Peyer's patch (tissue), 4 donors: ENCODE data around the gene EEFSEC. TPM values are rescaled to one million over a fixed set of nuclear protein-coding genes. Genes with fewer than 3 reads are reported as not detected.

Source experiments
- DNase-seq, 3 donors: peaks; one replicate each; pipeline ENCODE4 v3.0.0-alpha.2; 2017 to 2019
- H3K27ac ChIP-seq, 4 donors: fragments of 200-600 bp; sonication (generic); one replicate each; pipeline ENCODE4 v1.5.1; 2016 to 2019
- H3K27me3 ChIP-seq, 2 donors: fragments of 200-600 bp; sonication (generic); one replicate each; pipeline ENCODE4 v1.5.1; 2019
- H3K36me3 ChIP-seq, 3 donors: fragments of 200-600 bp; sonication (generic); one replicate each; pipeline ENCODE4 v1.5.1; 2016 to 2019
- H3K4me1 ChIP-seq, 4 donors: fragments of 200-600 bp; sonication (generic); one replicate each; pipeline ENCODE4 v1.5.1; 2016 to 2019
- H3K4me3 ChIP-seq, 4 donors: fragments of 200-600 bp; sonication (generic); 1 replicate in 3 of 4; 2 replicates in 1 of 4; pipeline ENCODE4 v1.5.1; 2016 to 2019; ENCODE audit warnings: mild to moderate bottlenecking in 1 of 4
- H3K9me3 ChIP-seq, 4 donors: fragments of 200-600 bp; sonication (generic); one replicate each; pipeline ENCODE4 v1.5.1; 2016 to 2019; ENCODE audit warnings: mild to moderate bottlenecking in 1 of 4
- POLR2A ChIP-seq, 2 donors: fragments of 450-650 bp; IDR thresholded peaks; one replicate each; pipeline ENCODE4 v1.5.1; 2017; ENCODE audit warnings: antibody characterized with exemption in 2 of 2, mild to moderate bottlenecking in 2 of 2, moderate library complexity in 2 of 2
- total RNA-seq, 4 donors: library from RNA; depleted of rRNA; stranded (reverse); fragments of >200 nt; gene quantifications; one replicate each; pipeline ENCODE4 v1.1.0, GENCODE V29; 2016
- TF ChIP-seq, protein P1 (sequence below), 6 experiments: fragments of 450-650 bp in 4 of 6; fragments of 200-600 bp in 2 of 6; sonication (generic) in 1 of 6; IDR thresholded peaks; one replicate each; pipeline ENCODE4 v1.5.1; 2017 to 2019; ENCODE audit warnings: antibody characterized with exemption in 6 of 6, mild to moderate bottlenecking in 3 of 6, moderate library complexity in 1 of 6

Gene EEFSEC
- total RNA-seq, 4 donors from 2014 or later = 11.7 to 50.3 (median 19.6) TPM

DNA sequence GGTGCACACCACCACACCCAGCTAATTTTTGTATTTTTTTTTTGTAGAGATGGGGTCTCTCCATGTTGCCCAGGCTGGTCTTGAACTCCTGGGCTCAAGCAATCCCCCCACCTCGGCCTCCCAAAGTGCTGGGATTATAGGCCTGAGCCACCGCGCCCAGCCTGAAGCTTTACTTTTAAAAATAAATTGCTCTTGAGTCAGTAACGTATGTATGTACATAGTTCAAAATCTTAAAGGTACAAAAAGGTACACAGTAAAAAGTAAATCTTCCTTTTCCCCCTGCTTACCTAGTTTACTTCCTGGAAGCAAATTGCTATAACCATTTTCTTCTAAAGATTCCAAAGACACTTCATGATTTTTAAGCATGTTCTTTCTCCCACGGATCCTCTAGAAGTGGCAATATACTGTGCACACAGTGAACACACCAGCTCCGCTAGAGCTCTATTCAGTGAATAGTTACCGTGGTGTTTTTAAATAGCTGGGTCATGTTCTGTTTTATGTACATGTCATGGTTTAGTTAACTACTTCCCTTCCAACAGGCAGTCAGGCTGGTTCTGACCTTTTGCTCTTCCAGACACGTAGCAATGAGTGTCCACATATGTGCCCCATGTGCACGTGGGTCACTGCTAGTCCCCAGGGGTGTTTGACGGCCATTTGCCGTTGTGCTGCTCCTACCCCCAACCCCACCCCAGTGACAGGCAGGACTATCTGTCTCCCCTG lies 82.1 kb downstream of the EEFSEC start:
- Histone ChIP-seq H3K9me3 (no peaks in the 10 kb centered on the region), H3K4me3 (no peak overlapping the region), H3K27ac (no peak overlapping the region), H3K4me1 (no peaks in the 10 kb centered on the region), H3K36me3 (no peaks in the 10 kb centered on the region), H3K27me3 (no peaks in the 10 kb centered on the region)
- no peak for DNase-seq
- TF ChIP-seq, protein P1, sequence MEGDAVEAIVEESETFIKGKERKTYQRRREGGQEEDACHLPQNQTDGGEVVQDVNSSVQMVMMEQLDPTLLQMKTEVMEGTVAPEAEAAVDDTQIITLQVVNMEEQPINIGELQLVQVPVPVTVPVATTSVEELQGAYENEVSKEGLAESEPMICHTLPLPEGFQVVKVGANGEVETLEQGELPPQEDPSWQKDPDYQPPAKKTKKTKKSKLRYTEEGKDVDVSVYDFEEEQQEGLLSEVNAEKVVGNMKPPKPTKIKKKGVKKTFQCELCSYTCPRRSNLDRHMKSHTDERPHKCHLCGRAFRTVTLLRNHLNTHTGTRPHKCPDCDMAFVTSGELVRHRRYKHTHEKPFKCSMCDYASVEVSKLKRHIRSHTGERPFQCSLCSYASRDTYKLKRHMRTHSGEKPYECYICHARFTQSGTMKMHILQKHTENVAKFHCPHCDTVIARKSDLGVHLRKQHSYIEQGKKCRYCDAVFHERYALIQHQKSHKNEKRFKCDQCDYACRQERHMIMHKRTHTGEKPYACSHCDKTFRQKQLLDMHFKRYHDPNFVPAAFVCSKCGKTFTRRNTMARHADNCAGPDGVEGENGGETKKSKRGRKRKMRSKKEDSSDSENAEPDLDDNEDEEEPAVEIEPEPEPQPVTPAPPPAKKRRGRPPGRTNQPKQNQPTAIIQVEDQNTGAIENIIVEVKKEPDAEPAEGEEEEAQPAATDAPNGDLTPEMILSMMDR (IDR thresholded peaks at IDR 0.05) = no peak
- TF ChIP-seq POLR2A (IDR thresholded peaks at IDR 0.05) = no peak

DNA sequence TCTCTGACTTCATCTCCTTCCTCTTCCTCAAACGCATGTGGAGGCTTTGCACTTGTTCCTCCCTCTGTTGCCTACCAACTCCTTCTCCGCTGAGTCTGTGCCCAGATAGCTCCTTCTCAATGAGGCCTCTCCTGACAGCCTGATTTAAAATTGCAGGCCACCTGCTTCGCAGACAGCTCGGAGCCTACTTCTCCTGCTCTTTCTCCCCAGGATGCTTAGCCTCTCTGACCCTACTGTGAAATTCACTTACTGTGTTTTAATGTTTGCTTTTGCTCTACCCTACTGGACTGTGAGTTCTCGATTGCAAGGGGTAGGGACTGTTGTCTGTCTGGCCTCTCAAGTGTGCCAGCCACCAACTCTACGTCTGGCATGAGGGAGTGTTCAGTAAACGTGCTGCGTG lies 83.4 kb downstream of the EEFSEC start:
- no peak for DNase-seq
- Histone ChIP-seq H3K27ac (no peak overlapping the region), H3K27me3 (no peaks in the 10 kb centered on the region), H3K36me3 (no peaks in the 10 kb centered on the region), H3K4me1 (no peaks in the 10 kb centered on the region), H3K4me3 (no peak overlapping the region), H3K9me3 (no peaks in the 10 kb centered on the region)
- no peak for TF ChIP-seq POLR2A (IDR thresholded peaks at IDR 0.05)
- TF ChIP-seq, protein P1 (IDR thresholded peaks at IDR 0.05) = no peak

DNA sequence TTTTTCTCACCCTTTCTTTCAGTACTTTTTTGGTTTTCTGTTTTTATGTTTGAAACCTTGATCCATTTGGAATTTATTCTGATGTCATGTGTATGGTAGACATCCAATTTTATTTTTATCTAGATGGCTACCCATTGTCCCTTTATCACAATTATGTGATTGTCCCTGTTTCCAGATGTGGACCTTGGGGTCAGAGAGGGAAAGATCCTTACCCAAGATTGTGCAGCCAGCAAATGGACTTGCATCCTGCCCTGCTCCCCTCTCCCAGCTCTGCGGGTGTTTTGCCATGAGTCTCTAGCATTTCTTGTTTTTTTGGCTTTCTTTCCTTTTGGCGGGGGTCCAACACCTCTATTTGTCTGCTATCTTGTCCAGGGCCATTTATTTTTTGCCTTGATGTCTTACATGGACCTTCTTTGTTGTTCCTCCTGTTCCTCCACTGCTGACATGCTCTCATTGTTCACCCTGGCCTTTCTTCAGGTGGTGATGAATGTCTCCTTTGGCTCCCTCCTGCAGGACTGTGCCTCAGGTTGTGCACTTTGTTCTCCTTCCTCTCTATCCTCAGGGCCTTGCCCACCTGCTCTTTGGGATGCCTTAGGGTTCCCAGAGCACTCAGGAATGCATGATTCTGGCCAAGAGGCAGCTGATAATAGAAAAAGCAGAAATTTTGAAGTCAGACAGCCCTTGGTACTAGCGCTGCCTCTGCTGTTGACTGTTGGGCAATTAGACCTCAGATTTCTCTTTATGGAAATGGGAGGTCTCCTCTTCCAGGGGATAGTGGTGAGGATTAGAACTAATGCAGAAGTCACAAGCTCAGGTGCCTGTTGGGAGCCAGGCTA lies 84.3 kb downstream of the EEFSEC start:
- H3K4me1 ChIP-seq = no peaks in the 10 kb centered on the region
- no peaks in the 10 kb centered on the region for H3K9me3 ChIP-seq
- no peak for DNase-seq
- no peak overlapping the region for H3K27ac ChIP-seq
- H3K27me3 ChIP-seq = no peaks in the 10 kb centered on the region
- TF ChIP-seq, protein P1 (IDR thresholded peaks at IDR 0.05) = no peak
- no peak for TF ChIP-seq POLR2A (IDR thresholded peaks at IDR 0.05)
- no peak overlapping the region for H3K4me3 ChIP-seq
- H3K36me3 ChIP-seq = no peaks in the 10 kb centered on the region

DNA sequence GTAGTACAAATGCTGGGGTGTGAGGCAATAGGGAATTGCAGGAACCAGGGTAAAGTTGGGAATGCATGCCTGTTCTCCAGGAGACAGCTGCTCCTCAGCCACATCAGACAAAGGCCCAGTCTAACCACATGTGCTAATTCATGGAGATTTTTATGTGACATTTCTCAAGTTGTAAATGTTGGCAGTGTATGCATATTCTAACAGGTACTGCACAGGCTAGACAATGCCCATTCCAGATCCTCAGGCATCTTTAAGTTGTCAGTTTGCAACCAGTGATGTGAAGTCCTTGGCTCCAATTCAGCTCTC lies 84.9 kb downstream of the EEFSEC start:
- Histone ChIP-seq H3K4me1 (no peaks in the 10 kb centered on the region), H3K36me3 (no peaks in the 10 kb centered on the region), H3K4me3 (no peak overlapping the region), H3K9me3 (no peaks in the 10 kb centered on the region), H3K27me3 (no peaks in the 10 kb centered on the region), H3K27ac (no peak overlapping the region)
- TF ChIP-seq, protein P1 (IDR thresholded peaks at IDR 0.05) = no peak
- no peak for TF ChIP-seq POLR2A (IDR thresholded peaks at IDR 0.05)
- DNase-seq = no peak

DNA sequence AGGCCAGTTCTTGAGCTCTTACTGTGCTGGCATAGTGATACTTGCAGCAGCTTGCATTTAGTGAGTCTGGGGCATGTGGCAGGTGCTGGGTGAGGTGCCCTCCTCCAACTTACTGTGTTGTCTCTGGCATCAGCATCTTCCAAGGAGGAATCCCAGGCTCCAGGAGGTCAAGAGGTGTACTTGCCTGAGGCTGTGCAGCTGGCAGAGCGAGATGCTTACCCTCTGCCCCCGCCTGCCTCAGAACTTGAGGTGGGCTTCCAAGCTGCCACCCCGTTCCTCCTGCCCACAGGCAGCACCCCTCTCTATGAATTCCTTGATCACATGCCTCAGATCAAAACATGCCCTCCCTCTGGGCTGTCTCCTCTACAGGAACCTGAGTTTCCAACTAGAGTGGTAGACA lies 86.0 kb downstream of the EEFSEC start:
- Histone ChIP-seq H3K36me3 (no peaks in the 10 kb centered on the region), H3K4me1 (no peaks in the 10 kb centered on the region), H3K27ac (no peak overlapping the region), H3K4me3 (no peak overlapping the region), H3K9me3 (no peaks in the 10 kb centered on the region), H3K27me3 (no peaks in the 10 kb centered on the region)
- no peak for DNase-seq
- no peak for TF ChIP-seq POLR2A (IDR thresholded peaks at IDR 0.05)
- TF ChIP-seq, protein P1 (IDR thresholded peaks at IDR 0.05) = no peak
